Hepatocyte (in vitro differentiated cells): ENCODE data around the gene MSX1.

Source experiments
- CTCF ChIP-seq: fragments of 200-600 bp; sonication (generic); IDR thresholded peaks from 2 replicates; pipeline ENCODE4 v1.5.1; 2016; ENCODE audit warnings: antibody characterized with exemption, mild to moderate bottlenecking; ENCODE audit not compliant: poor library complexity
- EZH2phosphoT487 ChIP-seq: fragments of 200-600 bp; sonication (generic); IDR thresholded peaks from one replicate; pipeline ENCODE4 v1.6.1; 2018; ENCODE audit warnings: antibody characterized with exemption, mild to moderate bottlenecking, low read depth, moderate library complexity; ENCODE audit not compliant: unreplicated experiment, severe bottlenecking

GRCh38 chr4:4865705-4866123, 6.2 kb downstream of the MSX1 start:
- TF ChIP-seq CTCF (no peak), EZH2phosphoT487 (no peak)
